ENCODE measurements around the gene BMPR1B.

Gene BMPR1B

DNA sequence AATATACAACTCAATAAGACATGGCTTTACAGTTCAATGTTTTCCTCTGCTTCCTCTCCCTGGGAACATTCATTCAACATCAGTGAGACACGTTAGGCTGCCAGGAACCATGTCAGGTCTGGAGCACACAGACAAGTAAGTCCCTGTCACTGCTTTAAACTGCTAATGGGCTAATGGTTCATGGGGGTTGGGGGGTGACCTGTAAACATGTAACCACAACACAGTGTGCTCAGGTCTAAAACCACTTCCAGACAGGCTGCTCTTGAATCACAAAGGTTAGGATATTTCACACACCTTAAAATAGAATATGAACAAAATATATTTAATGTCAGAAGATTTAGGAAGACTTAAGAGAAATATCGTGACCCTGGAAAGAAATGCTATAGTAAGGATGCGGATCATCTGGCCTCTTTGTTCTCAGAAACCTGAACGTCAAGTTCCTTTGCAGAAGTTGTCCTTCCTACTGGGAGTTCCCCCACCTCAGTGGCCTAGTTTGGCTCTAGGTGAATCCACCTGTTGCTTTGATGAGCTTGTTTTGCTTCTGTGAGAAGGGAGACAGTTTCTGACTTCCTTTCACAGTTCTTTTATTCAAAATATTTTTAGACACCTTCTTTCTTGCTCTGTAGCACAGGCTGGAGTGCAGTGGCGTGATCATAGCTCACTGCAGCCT lies 431.1 kb downstream of the BMPR1B start:
- DNase-seq (ENCODE audit: low read depth): no peak

DNA sequence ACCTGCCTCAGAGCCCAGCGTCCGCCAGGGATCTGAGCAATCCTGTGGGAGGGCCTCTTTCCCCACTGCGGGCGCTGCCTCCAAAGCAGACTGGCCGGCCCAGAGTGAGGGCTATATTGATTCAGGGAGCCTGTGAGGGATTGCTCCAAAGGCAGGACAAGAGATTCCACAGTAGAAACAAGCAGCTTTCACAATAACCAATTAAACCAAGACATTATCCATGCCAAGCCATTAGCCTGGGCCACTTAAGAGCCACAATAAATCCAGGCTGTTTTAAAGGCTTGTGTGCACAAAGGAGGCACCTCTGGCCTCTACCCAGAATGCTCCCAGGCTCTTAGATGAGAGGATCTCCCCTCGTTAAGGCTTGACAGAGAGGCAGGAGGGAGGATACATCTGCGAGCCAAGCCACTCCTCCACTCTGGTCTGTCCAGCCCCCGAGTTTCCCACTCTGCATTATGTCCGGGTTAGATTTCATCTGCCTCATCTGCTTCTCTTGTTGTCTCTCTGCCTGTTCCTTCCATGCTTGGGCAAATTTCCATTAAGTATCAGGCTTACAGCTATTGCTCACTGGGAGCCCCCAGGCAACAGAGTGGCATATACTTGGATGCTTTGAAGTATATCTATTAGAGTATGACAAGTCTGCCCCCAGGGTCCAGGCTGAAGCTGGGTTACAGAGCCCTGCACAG lies 433.1 kb downstream of the BMPR1B start:
- DNase-seq (ENCODE audit: low read depth): no peak

DNA sequence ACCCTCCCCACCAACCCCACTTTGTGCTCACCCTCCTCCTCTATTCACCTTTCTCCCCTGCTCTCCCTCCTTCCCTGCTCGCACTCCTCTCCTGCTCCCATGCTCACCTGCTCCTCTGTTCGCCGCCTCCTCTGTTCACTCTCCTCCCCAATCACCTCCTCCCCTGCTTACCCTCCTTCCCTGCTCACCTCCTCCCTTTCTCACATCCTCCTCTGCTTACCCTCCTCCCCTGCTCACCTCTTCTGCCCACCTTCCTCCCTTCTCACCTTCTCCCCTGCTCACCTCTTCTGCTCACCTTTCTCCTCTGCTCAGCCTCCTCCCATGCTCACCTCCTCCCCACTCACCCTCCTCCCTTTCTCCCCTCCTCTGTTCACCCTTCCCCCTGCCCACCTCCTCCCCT lies 433.8 kb downstream of the BMPR1B start:
- DNase-seq (ENCODE audit: low read depth): no peak

DNA sequence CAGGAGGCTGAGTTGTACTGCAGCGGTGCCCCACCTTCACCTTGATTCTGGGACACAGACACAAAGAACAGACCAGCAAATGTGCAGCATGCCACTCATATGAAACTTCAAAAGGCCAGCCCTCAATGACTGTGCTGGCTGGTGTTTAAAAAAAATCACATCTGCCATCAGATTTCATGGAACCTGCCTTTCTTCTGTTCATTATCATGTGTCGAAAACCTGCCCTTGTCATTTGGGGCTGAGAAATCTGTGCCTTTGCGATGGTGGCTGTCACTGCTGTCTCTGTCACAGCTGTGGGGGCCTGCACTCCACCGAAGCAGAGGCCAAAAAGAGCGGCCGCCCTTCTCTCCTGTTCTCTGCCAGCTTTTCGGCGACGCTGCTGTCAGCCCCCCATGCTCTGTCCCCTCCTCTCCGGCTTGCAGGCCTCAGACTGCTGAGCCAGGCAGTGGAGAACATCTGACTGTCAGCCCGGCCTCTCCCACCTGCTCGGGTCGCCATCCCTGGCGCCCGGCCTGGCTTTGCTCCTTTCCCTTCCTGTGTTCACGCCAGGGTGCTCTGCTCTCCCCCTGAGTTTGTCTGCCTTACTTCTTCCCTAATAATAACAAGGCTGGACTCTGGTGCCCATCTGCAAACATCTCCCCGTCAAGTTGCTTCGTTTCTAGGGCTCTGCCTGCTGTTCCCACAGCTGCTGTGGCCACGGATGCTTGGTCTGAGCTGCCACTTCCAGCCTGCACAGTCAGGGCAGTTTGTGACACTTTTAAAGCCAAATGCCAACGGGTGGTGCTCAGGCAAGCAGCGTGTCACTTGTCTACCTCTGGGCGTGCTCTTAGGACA lies 435.9 kb downstream of the BMPR1B start:
- DNase-seq (ENCODE audit: low read depth): no peak

DNA sequence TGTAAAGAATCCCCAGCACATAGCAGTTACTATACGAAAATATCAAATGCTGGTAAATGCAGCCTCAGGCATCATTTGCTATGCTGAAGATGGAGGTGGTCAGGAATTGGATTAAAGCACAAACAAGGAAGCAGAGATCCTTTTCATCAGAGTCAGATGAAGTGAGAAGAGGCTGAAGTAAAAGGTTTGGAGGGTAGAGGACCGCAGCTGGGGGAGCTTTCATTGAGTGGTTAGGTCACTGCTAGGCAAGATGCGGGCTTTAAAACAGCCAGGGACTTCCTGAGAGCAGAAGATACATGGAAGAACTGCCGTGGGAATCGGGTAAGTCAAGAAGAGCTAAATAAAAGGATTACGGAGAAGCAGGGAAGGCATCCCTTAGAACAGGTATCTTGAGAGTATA lies 439.6 kb downstream of the BMPR1B start:
- no peak for DNase-seq (ENCODE audit: low read depth)

DNA sequence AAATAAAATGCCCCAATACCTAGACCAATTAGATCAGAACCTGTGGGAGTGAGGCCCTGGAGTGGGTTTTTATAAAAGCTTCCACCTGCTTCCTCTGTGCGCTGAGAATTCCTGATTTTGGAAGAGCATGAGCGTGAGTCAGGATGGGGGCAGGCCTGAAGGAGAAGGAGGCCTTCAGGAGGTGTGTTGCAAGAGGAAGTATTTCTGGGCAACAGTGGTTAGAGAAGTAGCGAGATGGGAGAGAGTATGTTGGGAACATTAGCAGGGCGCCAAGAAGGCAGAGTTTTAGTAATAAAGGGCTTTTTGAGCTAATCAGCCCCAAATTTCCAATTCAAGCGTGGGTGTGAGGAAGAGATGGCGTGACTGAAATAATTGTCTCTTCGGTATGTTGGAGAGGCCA lies 441.2 kb downstream of the BMPR1B start:
- no peak for DNase-seq (ENCODE audit: low read depth)

DNA sequence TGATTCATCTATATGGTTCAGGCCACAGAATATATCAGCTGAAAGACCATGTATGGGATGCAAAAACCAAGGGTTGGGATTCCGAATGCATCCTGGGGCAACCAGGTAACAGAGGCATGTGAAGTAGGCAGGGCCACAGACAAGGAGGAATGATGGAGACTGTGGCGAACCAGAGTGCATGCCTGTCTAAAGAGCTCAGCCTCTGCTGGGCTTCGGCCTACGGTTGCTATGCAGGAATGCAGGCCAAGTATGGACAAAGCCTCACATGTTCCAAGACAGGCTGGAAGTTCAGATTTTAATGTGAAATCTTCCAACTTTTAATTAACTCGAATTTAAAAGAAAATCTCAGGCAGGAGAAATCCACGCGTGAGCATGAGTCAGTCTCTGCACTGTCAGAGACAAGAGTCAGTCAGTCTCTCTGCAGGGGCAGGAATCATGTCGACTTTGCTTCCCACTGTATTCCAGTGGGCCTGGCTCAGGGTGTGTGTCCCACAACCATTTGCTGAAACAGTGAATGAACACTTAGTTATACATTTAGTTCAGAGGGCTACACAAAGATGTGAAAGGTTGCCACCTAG lies 446.6 kb downstream of the BMPR1B start:
- DNase-seq (ENCODE audit: low read depth): no peak

DNA sequence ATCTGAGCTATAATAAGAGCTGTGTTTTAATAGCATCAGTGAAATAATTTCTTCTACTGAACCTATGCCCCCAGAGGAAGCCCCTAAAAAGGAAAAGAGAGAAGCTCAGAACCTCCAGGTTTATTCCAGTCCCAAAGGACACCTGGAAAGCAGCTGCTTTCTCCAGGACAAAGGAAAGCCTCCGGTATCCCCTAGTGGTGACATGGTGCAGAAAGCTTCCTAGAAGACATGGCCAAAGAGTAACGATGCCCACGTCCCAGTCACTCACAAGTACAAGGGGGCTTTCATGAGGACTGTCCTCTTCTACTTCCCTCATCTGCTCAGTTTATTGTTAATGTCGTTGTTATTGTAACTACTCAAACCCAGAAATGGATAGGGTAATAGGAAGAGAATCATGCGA lies 447.1 kb downstream of the BMPR1B start:
- no peak for DNase-seq (ENCODE audit: low read depth)

Data from T-helper 22 cell (primary cell).